Testis (tissue), 2 donors: ENCODE measurements around the gene BABAM2.

Experiments
- CTCF ChIP-seq, 3 experiments: fragments of 450-650 bp in 2 of 3; fragments of 200-600 bp in 1 of 3; sonication (generic) in 1 of 3; IDR thresholded peaks; one replicate each; pipeline ENCODE4 v1.5.1; 2016 to 2019; ENCODE audit warnings: antibody characterized with exemption in 3 of 3, mild to moderate bottlenecking in 2 of 3, moderate library complexity in 1 of 3
- POLR2A ChIP-seq: fragments of 450-650 bp; IDR thresholded peaks from one replicate; pipeline ENCODE4 v1.6.1; 2017; ENCODE audit warnings: antibody characterized with exemption, mild to moderate bottlenecking, moderate library complexity

GRCh38 chr2:28032816-28033215 lies 142.3 kb downstream of the BABAM2 start:
- TF ChIP-seq CTCF (IDR thresholded peaks at IDR 0.05) (no peak), POLR2A (no peak)
